GM18520 (cell line): ENCODE measurements around the gene OR6A2.
"Not testable (repeated sequence)": the region's sequence is repeated elsewhere in the genome, so short reads cannot be mapped to it uniquely, and the experiment has no call there.

ENCODE experiments used
- ATAC-seq: cut with Tn5 transposase; IDR thresholded peaks from one replicate; pipeline ENCODE4 v1.9.1; 2021; ENCODE audit not compliant: unreplicated experiment

OR6A2 gene

GRCh38 chr11:6799402-6799801, at the start of gene OR6A2:
TSS of gene OR6A2 (minus strand) at chr11:6799689. CDS start at chr11:6795708, 3,981 bp downstream.
- ATAC-seq, result no peak

- ATAC-seq, result no peak
Measured at GRCh38 chr11:6845383-6845782, 45.9 kb upstream of the OR6A2 start, which contains the start of gene OR10A5. TSS of gene OR10A5 (plus strand) at chr11:6845683. CDS start at chr11:6845683, 0 bp downstream.

GRCh38 chr11:6844356-6844755, 44.9 kb upstream of the OR6A2 start:
- no peak for ATAC-seq

GRCh38 chr11:6843670-6844069, 44.2 kb upstream of the OR6A2 start:
- no peak for ATAC-seq

GRCh38 chr11:6841694-6842093, 42.2 kb upstream of the OR6A2 start:
- ATAC-seq, result no peak

- no peak for ATAC-seq
Measured at GRCh38 chr11:6834021-6834420, 34.5 kb upstream of the OR6A2 start.

- ATAC-seq, result no peak
Measured at GRCh38 chr11:6833356-6833755, 33.9 kb upstream of the OR6A2 start.

GRCh38 chr11:6828103-6828502, 28.6 kb upstream of the OR6A2 start:
- ATAC-seq, result no peak

- no peak for ATAC-seq
Measured at GRCh38 chr11:6825231-6825744, 25.8 kb upstream of the OR6A2 start.

GRCh38 chr11:6824136-6824823, 24.8 kb upstream of the OR6A2 start:
- no peak for ATAC-seq

- ATAC-seq, result no peak
Measured at GRCh38 chr11:6818967-6819366, 19.5 kb upstream of the OR6A2 start.

GRCh38 chr11:6817694-6818093, 18.2 kb upstream of the OR6A2 start:
- ATAC-seq, result no peak

GRCh38 chr11:6813656-6814055, 14.2 kb upstream of the OR6A2 start:
- ATAC-seq, result no peak

- peak; percentile 78 for ATAC-seq
Measured at GRCh38 chr11:6812390-6813005, 13.0 kb upstream of the OR6A2 start.

GRCh38 chr11:6801075-6801474, 1.6 kb upstream of the OR6A2 start:
- not testable (repeated sequence) for ATAC-seq

GRCh38 chr11:6794639-6795038, 4.8 kb downstream of the OR6A2 start:
- ATAC-seq, result no peak

GRCh38 chr11:6790546-6790945, 8.9 kb downstream of the OR6A2 start:
- no peak for ATAC-seq

GRCh38 chr11:6782720-6783119, 16.8 kb downstream of the OR6A2 start, which contains the start of gene OR2AG1:
TSS of gene OR2AG1 (plus strand) at chr11:6783020. CDS start at chr11:6785038, 2,018 bp downstream.
- no peak for ATAC-seq

GRCh38 chr11:6780829-6781228, 18.7 kb downstream of the OR6A2 start:
- no peak for ATAC-seq

GRCh38 chr11:6778518-6778917, 21.0 kb downstream of the OR6A2 start:
- ATAC-seq, result no peak

GRCh38 chr11:6771926-6772893, 27.3 kb downstream of the OR6A2 start, which contains the start of gene OR2AG2:
TSS of gene OR2AG2 (minus strand) at chr11:6771976. CDS start at chr11:6768957, 3,019 bp downstream.
- peak; percentile 83 for ATAC-seq
